Thyroid gland (tissue), 4 donors: ENCODE measurements around the gene VMA21. TPM values are rescaled to one million over a fixed set of nuclear protein-coding genes. Genes with fewer than 3 reads are reported as not detected.
A peak's percentile ranks its signal among the peaks of the same experiment; 100 is the strongest.

Experiments
- DNase-seq, 2 donors: peaks; one replicate each; pipeline ENCODE4 v3.0.0-alpha.2; 2019
- H3K27ac ChIP-seq, 3 donors: fragments of 200-600 bp; sonication (generic); 1 replicate in 2 of 3; 2 replicates in 1 of 3; pipeline ENCODE4 v1.5.1; 2016 to 2019; ENCODE audit warnings: mild to moderate bottlenecking in 1 of 3, moderate library complexity in 1 of 3
- H3K27me3 ChIP-seq: fragments of 200-600 bp; sonication (generic); one replicate; pipeline ENCODE4 v1.5.1; 2019
- H3K36me3 ChIP-seq, 2 donors: fragments of 200-600 bp; sonication (generic); one replicate each; pipeline ENCODE4 v1.5.1; 2016 to 2019
- H3K4me1 ChIP-seq, 2 donors: fragments of 200-600 bp; sonication (generic); one replicate each; pipeline ENCODE4 v1.5.1; 2017 to 2019
- H3K4me3 ChIP-seq, 3 donors: fragments of 200-600 bp; sonication (generic); replicated peaks in 1 of 3; 1 replicate in 2 of 3; 2 replicates in 1 of 3; pipeline ENCODE4 v1.5.1; 2016; ENCODE audit warnings: mild to moderate bottlenecking in 1 of 3
- H3K9me3 ChIP-seq: fragments of 200-600 bp; sonication (generic); one replicate; pipeline ENCODE4 v1.5.1; 2017
- CTCF ChIP-seq, 6 experiments: fragments of 200-600 bp in 3 of 6; fragments of 450-650 bp in 3 of 6; sonication (generic) in 3 of 6; IDR thresholded peaks; one replicate each; pipeline ENCODE4 v1.5.1; 2016 to 2019; ENCODE audit warnings: antibody characterized with exemption in 6 of 6, mild to moderate bottlenecking in 2 of 6, inconsistent platforms in 1 of 6, moderate library complexity in 1 of 6
- POLR2A ChIP-seq, 2 donors: fragments of 450-650 bp; IDR thresholded peaks; one replicate each; pipeline ENCODE4 v1.6.1; 2017; ENCODE audit warnings: antibody characterized with exemption in 2 of 2, mild to moderate bottlenecking in 2 of 2, moderate library complexity in 1 of 2
- WGBS, 2 donors: methylation state at CpG; one replicate each; pipeline ENCODE4 v1.1.5; 2017; 5-methylcytosine and 5-hydroxymethylcytosine counted together
- intact Hi-C: fragments of 100-400 bp; cut with DNase I; formaldehyde crosslinking; loops from one replicate; pipeline ENCODE4 v1.15.1; 2023
- total RNA-seq, 4 donors: library from RNA; depleted of rRNA; stranded (reverse); fragments of >200 nt; gene quantifications; one replicate each; pipeline ENCODE4 v1.2.3, GENCODE V29; 2016

VMA21 gene
- total RNA-seq, 4 donors from 2014 or later: 39.4 to 55.3 (median 49.0) TPM

GRCh38 chrX:151393514-151393913, 3.5 kb upstream of the VMA21 start:
- intact Hi-C loops: no loop called here
- Histone ChIP-seq H3K36me3 (no peaks in the 10 kb centered on the region), H3K4me1 (peaks cover 0 to 6% of the 10 kb centered on the region in 2 donors), H3K27ac (no peak overlapping the region), H3K27me3 (no peaks in the 10 kb centered on the region), H3K9me3 (no peaks in the 10 kb centered on the region), H3K4me3 (no peak overlapping the region)
- TF ChIP-seq POLR2A (IDR thresholded peaks at IDR 0.05): no peak
- TF ChIP-seq CTCF (IDR thresholded peaks at IDR 0.05): no peak
- DNase-seq: no peak
- WGBS, 2 donors: 42 to 50% methylated on average over 1 of the region's 1 CpG

- peaks cover 0 to 6% of the 10 kb centered on the region in 2 donors for H3K4me1 ChIP-seq
- 25 to 28% methylated on average over 13 to 20 of the region's 20 CpGs for WGBS, 2 donors
- no peaks in the 10 kb centered on the region for H3K9me3 ChIP-seq
- H3K27me3 ChIP-seq: no peaks in the 10 kb centered on the region
- H3K27ac ChIP-seq: peak overlapping the region; percentile 85 to 91 (median 87)
- TF ChIP-seq CTCF (IDR thresholded peaks at IDR 0.05) (no peak), POLR2A (IDR thresholded peaks at IDR 0.05) (no peak)
- intact Hi-C loops: no loop called here
- no peaks in the 10 kb centered on the region for H3K36me3 ChIP-seq
- DNase-seq: peak; percentile 12 to 27
- H3K4me3 ChIP-seq: peak overlapping the region in 1 of 3 donors; percentile 58
Measured at GRCh38 chrX:151396042-151396824, 773 bp upstream of the VMA21 start.

GRCh38 chrX:151397741-151398070, 700 bp downstream of the VMA21 start:
- Histone ChIP-seq H3K4me3 (peak overlapping the region; percentile 47 to 58 (median 53)), H3K36me3 (no peaks in the 10 kb centered on the region), H3K27me3 (no peaks in the 10 kb centered on the region), H3K27ac (peak overlapping the region in 1 of 3 donors; percentile 65), H3K4me1 (peaks cover 0 to 6% of the 10 kb centered on the region in 2 donors), H3K9me3 (no peaks in the 10 kb centered on the region)
- 0 to 4% methylated on average over 2 of the region's 2 CpGs for WGBS, 2 donors
- intact Hi-C loops: no loop called here
- TF ChIP-seq CTCF (IDR thresholded peaks at IDR 0.05) (no peak), POLR2A (IDR thresholded peaks at IDR 0.05) (no peak)
- no peak for DNase-seq

- no peaks in the 10 kb centered on the region for H3K9me3 ChIP-seq
- WGBS, 2 donors: 83 to 93% methylated on average over 3 of the region's 3 CpGs
- no peak overlapping the region for H3K4me3 ChIP-seq
- no peak overlapping the region for H3K27ac ChIP-seq
- H3K36me3 ChIP-seq: no peaks in the 10 kb centered on the region
- intact Hi-C loops: no loop called here
- H3K27me3 ChIP-seq: no peaks in the 10 kb centered on the region
- TF ChIP-seq POLR2A (IDR thresholded peaks at IDR 0.05): no peak
- no peak for TF ChIP-seq CTCF (IDR thresholded peaks at IDR 0.05)
- no peak for DNase-seq
- H3K4me1 ChIP-seq: peaks cover 0 to 6% of the 10 kb centered on the region in 2 donors
Measured at GRCh38 chrX:151398346-151398745, 1.3 kb downstream of the VMA21 start.

- no peaks in the 10 kb centered on the region for H3K36me3 ChIP-seq
- intact Hi-C loops: no loop called here
- H3K27ac ChIP-seq: no peak overlapping the region
- DNase-seq: peak; percentile 79 to 82
- WGBS, 2 donors: 86 to 90% methylated on average over 4 to 7 of the region's 22 CpGs
- H3K4me3 ChIP-seq: no peak overlapping the region
- H3K4me1 ChIP-seq: no peaks in the 10 kb centered on the region
- TF ChIP-seq POLR2A (IDR thresholded peaks at IDR 0.05): no peak
- TF ChIP-seq CTCF (IDR thresholded peaks at IDR 0.05): peak in 2 of 6 experiments; percentile 22 to 38
- H3K9me3 ChIP-seq: no peaks in the 10 kb centered on the region
- no peaks in the 10 kb centered on the region for H3K27me3 ChIP-seq
Measured at GRCh38 chrX:151402719-151403390, 5.8 kb downstream of the VMA21 start.
